Liver (tissue), 2 donors: Measurements from ENCODE around the gene BFSP1.

Experiments
- CTCF ChIP-seq: fragments of 150-350 bp; IDR thresholded peaks from 2 replicates; pipeline ENCODE4 v1.5.1; 2017; ENCODE audit warnings: improper control_type of control experiment, low read depth, low read length; ENCODE audit not compliant: missing input control
- REST ChIP-seq: IDR thresholded peaks from 2 replicates; pipeline ENCODE4 v1.6.1; 2016; ENCODE audit warnings: antibody characterized with exemption, mild to moderate bottlenecking
- donor health status: healthy.

GRCh38 chr20:17525650-17526049 lies 5.5 kb downstream of the BFSP1 start:
- no peak for TF ChIP-seq CTCF
- no peak for TF ChIP-seq REST
